ENCODE results near the gene PPP2R3B.

Gene PPP2R3B

DNA sequence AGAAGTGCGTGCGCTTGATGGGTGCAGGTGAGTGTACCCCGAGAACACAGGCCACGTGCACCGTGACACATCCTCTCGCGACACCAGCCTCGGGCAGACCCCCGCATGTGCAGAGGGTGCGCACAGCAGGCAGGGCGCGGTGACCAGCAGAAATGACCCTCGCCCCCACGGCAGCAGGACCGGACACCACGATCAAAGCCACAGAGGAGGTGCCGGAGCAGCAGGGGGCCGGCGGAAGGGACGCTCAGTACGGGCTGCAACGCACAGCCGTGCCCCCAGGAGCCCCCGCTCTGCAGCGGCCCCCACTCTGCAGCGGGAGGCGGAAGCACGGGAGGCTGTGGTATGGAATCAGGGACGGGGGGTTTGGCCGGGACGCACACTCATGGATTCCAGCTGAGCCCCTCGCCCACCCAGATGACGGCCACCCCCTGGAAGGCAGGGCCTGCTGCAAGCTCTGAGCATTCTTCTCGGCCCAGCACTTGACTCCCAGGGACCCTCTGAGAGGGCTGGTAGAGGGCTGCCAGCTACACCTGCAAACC, 17.1 kb downstream of the PPP2R3B start:
- no peak for DNase-seq

- peak; percentile 67 for DNase-seq
These were observed 17.7 kb downstream of the PPP2R3B start for GRCh38 chrX:368811-369562.

DNA sequence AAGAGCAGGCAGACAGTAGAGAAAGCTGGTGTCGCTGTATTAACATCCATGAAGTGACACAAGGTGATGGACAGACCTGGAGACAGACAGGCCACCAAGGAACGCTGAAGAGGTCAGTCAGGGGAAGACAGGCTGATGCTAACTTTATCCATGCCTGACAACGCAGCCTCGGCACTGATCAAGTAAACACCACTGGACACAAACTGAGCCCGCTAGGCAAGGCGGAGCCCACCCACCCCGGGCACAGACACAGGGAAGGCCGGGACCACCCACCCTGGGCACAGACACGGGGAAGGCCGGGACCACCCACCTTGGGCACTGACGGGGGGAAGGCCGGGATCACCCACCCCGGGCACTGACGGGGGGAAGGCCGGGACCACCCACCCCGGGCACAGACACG, 18.8 kb downstream of the PPP2R3B start:
- DNase-seq = no peak

GRCh38 chrX:367349-367748, 19.4 kb downstream of the PPP2R3B start:
- DNase-seq = no peak

GRCh38 chrX:363621-364375, 22.9 kb downstream of the PPP2R3B start:
- no peak for DNase-seq

DNA sequence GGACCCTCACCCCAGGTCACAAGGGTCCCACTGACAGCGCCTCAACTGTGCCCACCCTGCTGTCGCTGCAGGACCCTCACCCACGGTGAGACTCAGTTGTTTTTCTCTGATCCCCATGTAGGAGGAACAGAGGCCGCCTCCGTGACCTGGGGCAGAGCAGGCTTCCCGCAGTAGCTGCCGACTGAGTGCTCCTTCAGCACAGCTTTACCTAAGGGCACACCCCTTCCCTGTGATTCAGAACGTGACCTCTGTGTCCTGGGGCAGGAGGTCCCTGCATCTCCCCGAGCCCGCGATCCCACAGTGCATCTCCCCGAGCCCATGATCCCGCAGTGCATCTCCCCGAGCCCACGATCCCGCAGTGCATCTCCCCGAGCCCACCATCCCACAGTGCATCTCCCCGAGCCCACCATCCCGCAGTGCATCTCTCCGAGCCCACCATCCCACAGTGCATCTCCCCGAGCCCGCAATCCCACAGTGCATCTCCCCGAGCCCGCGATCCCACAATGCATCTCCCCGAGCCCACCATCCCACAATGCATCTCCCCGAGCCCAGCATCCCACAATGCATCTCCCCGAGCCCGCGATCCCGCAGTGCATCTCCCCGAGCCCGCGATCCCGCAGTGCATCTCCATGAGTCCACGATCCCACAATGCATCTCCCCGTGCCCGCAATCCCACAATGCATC, 23.6 kb downstream of the PPP2R3B start:
- no peak for DNase-seq

DNA sequence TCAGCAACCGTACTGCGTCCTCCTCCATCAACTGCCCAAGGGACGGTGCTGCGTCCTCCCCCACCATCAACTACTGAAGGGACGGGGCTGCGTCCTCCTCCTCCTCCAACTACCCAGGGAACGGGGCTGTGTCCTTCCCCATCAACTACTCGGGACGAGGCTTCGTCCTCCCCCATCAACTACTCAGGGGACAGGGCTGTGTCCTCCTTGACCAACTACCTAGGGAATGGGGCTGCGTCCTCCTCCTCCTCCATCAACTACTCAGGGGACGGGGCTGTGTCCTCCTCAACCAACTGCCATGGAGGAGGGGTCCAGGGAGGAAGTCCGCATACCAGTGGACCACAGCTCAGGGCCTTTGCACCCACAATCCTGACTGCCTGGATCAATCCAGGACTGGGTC, 24.4 kb downstream of the PPP2R3B start:
- no peak for DNase-seq

DNA sequence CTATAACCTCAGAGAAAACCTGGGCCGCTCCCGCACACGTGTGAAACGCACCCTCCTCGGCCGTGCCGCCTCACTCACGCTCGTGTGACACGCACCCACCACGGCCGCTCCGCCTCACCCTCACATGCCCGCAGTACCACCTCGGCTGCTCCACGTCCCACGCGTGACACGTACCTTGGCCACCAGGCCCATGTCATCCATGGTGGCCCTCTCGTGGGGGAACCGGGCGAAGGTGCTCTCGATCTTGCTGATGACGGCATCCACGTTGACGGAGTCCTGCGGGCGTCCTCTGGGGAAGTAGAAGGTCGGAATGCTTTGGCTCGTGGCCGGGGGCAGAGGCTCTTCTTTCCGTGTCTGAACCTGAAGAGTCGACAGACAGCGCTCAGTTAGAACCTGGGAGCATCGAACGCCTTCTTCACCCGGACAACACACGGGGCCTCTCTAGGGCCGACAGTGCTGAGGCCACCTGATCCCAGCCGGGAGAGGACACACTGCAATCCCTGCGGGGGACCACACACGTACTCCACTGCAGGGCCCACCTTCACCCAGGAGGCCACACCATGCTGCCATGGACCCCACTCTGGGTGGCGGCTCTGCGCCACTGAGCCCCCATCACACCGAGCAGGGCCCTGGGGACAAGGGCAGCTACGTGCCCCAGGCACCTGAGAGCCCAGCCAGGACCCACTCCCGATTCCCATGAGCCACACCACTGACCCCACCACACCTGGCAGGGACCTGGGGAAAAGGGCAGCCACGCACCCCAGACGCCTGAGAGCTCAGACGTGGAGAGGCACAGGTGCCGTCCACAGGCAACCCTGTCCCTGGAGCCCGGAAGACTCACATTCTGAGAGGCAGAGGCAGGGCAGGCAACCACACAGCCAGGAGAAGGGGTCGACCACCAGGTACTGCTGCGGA, 25.2 kb downstream of the PPP2R3B start:
- no peak for DNase-seq

- no peak for DNase-seq
These were observed 26.1 kb downstream of the PPP2R3B start for GRCh38 chrX:360496-361150.

DNA sequence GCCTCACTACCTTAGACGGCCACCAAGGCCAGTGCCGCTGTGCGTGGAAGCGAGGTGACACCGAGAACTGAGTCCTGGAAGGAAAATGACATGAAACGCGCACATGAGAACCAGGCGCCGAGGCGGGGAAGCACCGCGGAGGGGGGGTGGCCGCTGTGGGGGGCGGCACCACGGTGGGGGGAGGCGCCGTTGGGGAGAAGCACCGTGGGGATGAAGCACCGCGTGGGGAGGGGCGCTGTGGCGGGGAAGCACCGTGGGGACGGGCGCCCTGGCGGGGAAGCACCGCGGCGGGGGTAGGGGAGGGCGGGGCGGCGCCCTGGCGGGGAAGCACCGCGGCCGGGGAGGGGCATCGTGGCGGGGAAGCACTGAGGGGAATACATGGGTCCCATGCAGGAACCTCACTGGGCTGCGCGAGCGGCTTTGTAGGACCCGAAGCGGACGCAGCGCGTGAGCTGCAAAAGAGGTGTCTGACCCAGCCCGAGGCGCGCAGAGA, 28.0 kb downstream of the PPP2R3B start:
- no peak for DNase-seq

- peak; percentile 79 for DNase-seq
These were observed 28.8 kb downstream of the PPP2R3B start for GRCh38 chrX:357693-358471.

GRCh38 chrX:357035-357692, 29.5 kb downstream of the PPP2R3B start:
- no peak for DNase-seq

GRCh38 chrX:356385-357034, 30.2 kb downstream of the PPP2R3B start:
- DNase-seq = peak; percentile 97

GRCh38 chrX:355329-356050, 31.2 kb downstream of the PPP2R3B start:
- DNase-seq = no peak

DNA sequence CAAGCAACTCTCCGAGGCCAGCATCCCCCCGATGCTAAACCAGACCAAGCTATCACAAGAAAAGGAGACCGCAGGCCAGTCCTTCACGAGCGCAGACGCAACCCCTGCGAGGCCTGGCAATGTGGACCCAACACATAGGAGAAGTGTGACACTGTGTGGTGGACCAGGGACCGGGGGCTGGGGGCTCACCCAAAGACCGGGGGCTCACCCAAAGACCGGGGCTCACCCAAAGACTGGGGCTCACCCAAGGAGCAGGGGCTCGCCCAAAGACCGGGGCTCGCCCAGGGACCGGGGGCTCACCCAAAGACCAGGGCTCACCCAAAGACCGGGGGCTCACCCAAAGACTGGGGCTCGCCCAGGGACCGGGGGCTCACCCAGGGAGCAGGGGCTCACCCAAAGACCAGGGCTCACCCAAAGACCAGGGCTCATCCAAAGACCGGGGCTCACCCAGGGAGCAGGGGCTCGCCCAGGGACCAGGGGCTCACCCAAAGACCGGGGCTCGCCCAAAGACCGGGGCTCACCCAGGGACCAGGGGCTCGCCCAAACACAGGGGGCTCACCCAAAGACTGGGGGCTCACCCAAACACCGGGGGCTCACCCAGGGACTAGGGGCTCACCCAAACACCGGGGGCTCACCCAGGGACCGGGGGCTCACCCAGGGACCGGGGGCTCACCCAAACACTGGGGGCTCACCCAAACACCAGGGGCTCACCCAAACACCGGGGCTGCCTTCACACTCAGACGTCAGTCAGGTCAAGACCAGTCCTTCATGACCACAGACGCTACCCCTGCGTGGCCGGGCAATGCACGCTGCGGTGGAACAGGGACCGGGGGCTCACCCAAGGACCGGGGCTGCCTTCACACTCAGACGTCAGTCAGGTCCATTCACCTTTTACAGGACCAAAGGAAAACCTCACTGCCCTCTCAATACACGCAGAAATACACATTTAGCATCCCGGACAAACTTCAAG, 32.9 kb downstream of the PPP2R3B start:
- DNase-seq = no peak

- no peak for DNase-seq
These were observed 34.0 kb downstream of the PPP2R3B start for GRCh38 chrX:352582-353314.

DNA sequence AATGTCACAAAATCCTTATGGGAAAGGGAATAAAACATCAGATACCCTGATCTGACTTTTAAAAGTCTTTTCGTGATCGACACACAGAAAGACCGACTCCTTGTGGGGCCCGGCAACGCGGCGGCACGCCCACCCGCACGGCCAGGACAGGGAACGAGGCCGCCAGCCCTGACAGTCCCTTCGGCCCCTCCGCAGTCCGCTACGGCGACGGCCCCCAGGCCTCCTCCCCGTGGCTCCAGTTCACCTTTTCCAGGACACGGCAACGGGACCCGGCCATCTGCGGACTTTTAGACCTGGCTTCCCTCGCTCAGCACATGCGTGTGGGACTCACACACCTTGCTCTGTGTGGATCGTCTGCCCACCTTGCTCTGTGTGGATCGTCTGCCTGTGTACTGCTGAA, 34.5 kb downstream of the PPP2R3B start:
- DNase-seq = no peak

Measured in fibroblast of upper back skin (primary cell).